ENCODE results near the gene SLC1A7. TPM values are rescaled to one million over a fixed set of nuclear protein-coding genes. Genes with fewer than 3 reads are reported as not detected.

Gene SLC1A7
- total and polyA plus RNA-seq, 3 donors from 2014 or later: 0.32 to 1.2 (median 0.47) TPM

DNA sequence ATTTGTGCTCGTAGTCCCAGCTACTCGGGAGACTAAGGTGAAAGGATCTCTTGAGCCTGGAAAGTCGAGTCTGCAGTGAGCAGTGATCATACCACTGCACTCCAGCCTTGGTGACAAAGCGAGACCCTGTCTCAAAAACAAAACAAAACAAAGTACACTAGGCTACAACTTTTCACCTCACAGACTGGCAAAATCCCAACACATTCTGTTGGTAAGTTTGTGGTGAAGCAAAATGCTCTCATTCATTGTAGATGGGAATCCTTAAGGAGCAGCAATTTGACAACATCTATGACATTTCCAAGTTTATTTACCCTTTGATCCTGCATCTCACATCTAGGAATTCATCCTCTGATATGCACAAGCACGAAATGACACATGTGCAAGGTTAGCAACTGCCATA is 20.2 kb upstream of the SLC1A7 start:
- Histone ChIP-seq H3K9me3 (no peaks in the 10 kb centered on the region), H3K27me3 (no peaks in the 10 kb centered on the region), H3K4me1 (no peaks in the 10 kb centered on the region), H3K36me3 (ENCODE audit: low read depth, missing control alignments) (no peaks in the 10 kb centered on the region), H3K27ac (no peak overlapping the region), H3K4me3 (no peak overlapping the region)
- DNase-seq: no peak
- intact Hi-C loops (cut with DNase I; ENCODE audit: low total_unique reads): no loop called here
- TF ChIP-seq POLR2A (IDR thresholded peaks at IDR 0.05) (no peak), CTCF (IDR thresholded peaks at IDR 0.05) (no peak)
- 71 to 73% methylated on average over 5 of the region's 5 CpGs for WGBS, 2 donors

DNA sequence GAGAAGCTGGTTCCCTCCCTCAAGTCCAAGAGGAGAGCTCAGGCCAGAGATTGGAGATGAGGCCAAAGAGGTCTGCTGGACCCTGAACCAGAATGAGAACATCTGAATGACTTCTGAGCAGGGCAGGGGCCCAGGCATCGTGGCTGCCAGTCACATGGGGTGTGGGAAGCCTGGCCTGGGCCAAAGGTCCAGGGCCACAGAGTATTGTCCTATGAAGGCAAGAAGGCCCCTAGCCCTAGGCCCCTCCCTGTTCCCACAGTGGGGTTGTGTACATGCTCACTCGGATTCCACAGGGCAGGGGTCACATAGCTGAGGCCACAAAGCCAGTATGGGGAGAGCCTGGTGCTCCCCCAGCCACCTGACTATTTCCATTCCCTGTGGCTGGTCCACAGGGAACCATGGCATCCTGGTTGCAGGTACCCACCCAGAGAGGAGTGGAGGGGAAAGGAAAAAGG is 18.5 kb upstream of the SLC1A7 start:
- DNase-seq: no peak
- no peak overlapping the region for H3K27ac ChIP-seq
- 56 to 88% methylated on average over 2 of the region's 2 CpGs for WGBS, 2 donors
- H3K4me3 ChIP-seq: no peak overlapping the region
- no peaks in the 10 kb centered on the region for H3K9me3 ChIP-seq
- no peaks in the 10 kb centered on the region for H3K36me3 ChIP-seq (ENCODE audit: low read depth, missing control alignments)
- no peaks in the 10 kb centered on the region for H3K4me1 ChIP-seq
- no peaks in the 10 kb centered on the region for H3K27me3 ChIP-seq
- TF ChIP-seq POLR2A (IDR thresholded peaks at IDR 0.05) (no peak), CTCF (IDR thresholded peaks at IDR 0.05) (no peak)
- intact Hi-C loops (cut with DNase I; ENCODE audit: low total_unique reads): no loop called here

- intact Hi-C loops (cut with DNase I; ENCODE audit: low total_unique reads): no loop called here
- no peak for DNase-seq
- no peak overlapping the region for H3K27ac ChIP-seq
- no peaks in the 10 kb centered on the region for H3K36me3 ChIP-seq (ENCODE audit: low read depth, missing control alignments)
- no peaks in the 10 kb centered on the region for H3K27me3 ChIP-seq
- no peak overlapping the region for H3K4me3 ChIP-seq
- 54 to 62% methylated on average over 1 of the region's 1 CpG for WGBS, 2 donors
- no peak for TF ChIP-seq CTCF (IDR thresholded peaks at IDR 0.05)
- no peak for TF ChIP-seq POLR2A (IDR thresholded peaks at IDR 0.05)
- H3K9me3 ChIP-seq: no peaks in the 10 kb centered on the region
- no peaks in the 10 kb centered on the region for H3K4me1 ChIP-seq
Measured at GRCh38 chr1:53158900-53159299, 16.5 kb upstream of the SLC1A7 start.

- DNase-seq: no peak
- WGBS, 2 donors: 73 to 80% methylated on average over 3 of the region's 3 CpGs
- no peaks in the 10 kb centered on the region for H3K36me3 ChIP-seq (ENCODE audit: low read depth, missing control alignments)
- no peaks in the 10 kb centered on the region for H3K4me1 ChIP-seq
- H3K27me3 ChIP-seq: no peaks in the 10 kb centered on the region
- H3K4me3 ChIP-seq: no peak overlapping the region
- TF ChIP-seq CTCF (IDR thresholded peaks at IDR 0.05): no peak
- TF ChIP-seq POLR2A (IDR thresholded peaks at IDR 0.05): no peak
- no peak overlapping the region for H3K27ac ChIP-seq
- no peaks in the 10 kb centered on the region for H3K9me3 ChIP-seq
- intact Hi-C loops (cut with DNase I; ENCODE audit: low total_unique reads): no loop called here
Measured at GRCh38 chr1:53156783-53157182, 14.3 kb upstream of the SLC1A7 start.

DNA sequence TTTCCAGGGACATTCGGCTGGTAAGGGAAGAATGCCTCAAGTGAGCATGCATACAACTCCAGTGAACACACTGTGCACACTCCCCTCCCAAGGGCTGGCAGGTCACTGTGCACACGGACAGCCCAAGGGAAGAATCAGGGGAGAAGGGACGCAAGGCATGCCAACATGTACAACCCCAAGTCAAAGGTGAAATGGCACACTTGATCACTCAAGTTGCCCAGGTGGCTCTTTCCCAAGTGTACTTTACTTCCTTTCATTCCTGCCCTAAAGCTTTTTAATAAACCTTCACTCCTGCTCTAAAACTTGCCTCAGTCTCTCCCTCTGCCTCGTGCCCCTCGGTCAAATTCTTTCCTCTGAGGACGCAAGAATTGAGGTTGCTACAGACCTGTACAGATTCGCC is 13.5 kb upstream of the SLC1A7 start:
- intact Hi-C loops (cut with DNase I; ENCODE audit: low total_unique reads): no loop called here
- no peaks in the 10 kb centered on the region for H3K4me1 ChIP-seq
- H3K9me3 ChIP-seq: no peaks in the 10 kb centered on the region
- no peak overlapping the region for H3K27ac ChIP-seq
- TF ChIP-seq POLR2A (IDR thresholded peaks at IDR 0.05) (no peak), CTCF (IDR thresholded peaks at IDR 0.05) (no peak)
- no peaks in the 10 kb centered on the region for H3K36me3 ChIP-seq (ENCODE audit: low read depth, missing control alignments)
- no peak for DNase-seq
- H3K27me3 ChIP-seq: no peaks in the 10 kb centered on the region
- H3K4me3 ChIP-seq: no peak overlapping the region
- WGBS, 2 donors: 88 to 92% methylated on average over 7 of the region's 7 CpGs

All from testis (tissue), 3 donors.